Measurements from ENCODE around the gene ANTXRL.

The ANTXRL gene

GRCh38 chr10:46286991-46287693 lies at the start of gene ANTXRL:
ANTXRL (plus strand) TSS chr10:46286997; CDS start chr10:46287263, 266 bp downstream.
- peak; percentile 49 for DNase-seq

- DNase-seq = no peak
Measured at GRCh38 chr10:46237815-46238510, 48.8 kb upstream of the ANTXRL start.

- no peak for DNase-seq
Measured at GRCh38 chr10:46239247-46239646, 47.5 kb upstream of the ANTXRL start.

- no peak for DNase-seq
Measured at GRCh38 chr10:46239993-46240683, 46.7 kb upstream of the ANTXRL start.

GRCh38 chr10:46240684-46241565 lies 45.9 kb upstream of the ANTXRL start:
- DNase-seq = no peak

- DNase-seq = no peak
Measured at GRCh38 chr10:46245381-46245900, 41.4 kb upstream of the ANTXRL start.

GRCh38 chr10:46246400-46247180 lies 40.2 kb upstream of the ANTXRL start:
- DNase-seq = peak; percentile 54

GRCh38 chr10:46247181-46247475 lies 39.7 kb upstream of the ANTXRL start:
- no peak for DNase-seq

GRCh38 chr10:46247808-46248569 lies 38.8 kb upstream of the ANTXRL start:
- DNase-seq = no peak

GRCh38 chr10:46248651-46249146 lies 38.1 kb upstream of the ANTXRL start:
- no peak for DNase-seq

GRCh38 chr10:46249617-46250344 lies 37.0 kb upstream of the ANTXRL start:
- DNase-seq = peak; percentile 58

- DNase-seq = no peak
Measured at GRCh38 chr10:46250481-46250880, 36.3 kb upstream of the ANTXRL start.

- DNase-seq = no peak
Measured at GRCh38 chr10:46250898-46251856, 35.6 kb upstream of the ANTXRL start.

- no peak for DNase-seq
Measured at GRCh38 chr10:46251857-46252847, 34.6 kb upstream of the ANTXRL start.

GRCh38 chr10:46253076-46254006 lies 33.5 kb upstream of the ANTXRL start:
- peak; percentile 61 for DNase-seq

- DNase-seq = no peak
Measured at GRCh38 chr10:46254007-46254383, 32.8 kb upstream of the ANTXRL start.

GRCh38 chr10:46254467-46254866 lies 32.3 kb upstream of the ANTXRL start:
- no peak for DNase-seq

All from activated effector memory CD4-positive, alpha-beta T cell treated with anti-CD3 and anti-CD28 coated beads, Interleukin-2, amount 50 U/mL, for 16 hours (primary cell).